RWPE1 (cell line): ENCODE data around the gene COL26A1.

Experiments used
- CTCF ChIA-PET: fragments of 350-600 bp; sonication (Branson Sonifier 250); formaldehyde crosslinking; extraction: SDS; loops from one replicate; lab custom pipeline; 2021; lab: Yijun Ruan, JAX
- POLR2A ChIA-PET: fragments of 400-600 bp; formaldehyde crosslinking; extraction: SDS; loops from one replicate; lab custom pipeline; 2020; ENCODE audit warnings: antibody characterized with exemption; ENCODE audit not compliant: low non-redundant PET; lab: Yijun Ruan, JAX
- DNase-seq: peaks from one replicate; pipeline ENCODE4 v3.0.0; 2012; ENCODE audit warnings: low spot score
- H3K27ac ChIP-seq: fragments of 450-650 bp; 2 replicates; pipeline ENCODE4 v1.5.1; 2017
- TF ChIP-seq, protein P1 (sequence below): fragments of 450-650 bp; conservative IDR thresholded peaks from 2 replicates; pipeline ENCODE4 v1.5.1; 2017; ENCODE audit warnings: low read depth, mild to moderate bottlenecking

Gene COL26A1

GRCh38 chr7:101588131-101588935 lies 225.7 kb downstream of the COL26A1 start:
- CTCF ChIA-PET, result no interaction called here

DNA sequence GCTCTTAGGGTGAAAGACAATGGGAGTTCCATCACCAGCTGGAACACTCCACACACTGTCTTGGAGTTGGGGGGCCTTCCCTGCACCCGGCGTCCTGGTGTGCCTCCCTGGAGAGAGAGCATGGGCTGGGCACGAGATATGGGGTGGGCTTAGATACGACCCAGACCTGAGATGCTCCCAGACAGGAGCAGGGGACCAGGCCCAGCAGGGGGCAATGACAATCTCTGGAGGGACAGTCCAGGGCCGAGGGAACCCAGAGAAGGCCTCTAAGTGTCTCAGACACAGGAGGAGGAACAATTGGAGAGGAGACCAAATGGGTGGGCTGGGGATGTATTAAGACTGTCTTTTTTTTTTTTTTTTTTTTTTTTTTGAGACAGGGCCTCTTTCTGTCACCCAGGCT lies 226.4 kb downstream of the COL26A1 start:
- ChIA-PET CTCF (interaction anchor here (1.5 kb wide), 1 partner anchor 14 kb away, joined by 6 read pairs; no protein-coding TSS in a partner anchor), POLR2A (no interaction called here)
- no peak for DNase-seq
- no peak overlapping the region for H3K27ac ChIP-seq
- TF ChIP-seq, protein P1, sequence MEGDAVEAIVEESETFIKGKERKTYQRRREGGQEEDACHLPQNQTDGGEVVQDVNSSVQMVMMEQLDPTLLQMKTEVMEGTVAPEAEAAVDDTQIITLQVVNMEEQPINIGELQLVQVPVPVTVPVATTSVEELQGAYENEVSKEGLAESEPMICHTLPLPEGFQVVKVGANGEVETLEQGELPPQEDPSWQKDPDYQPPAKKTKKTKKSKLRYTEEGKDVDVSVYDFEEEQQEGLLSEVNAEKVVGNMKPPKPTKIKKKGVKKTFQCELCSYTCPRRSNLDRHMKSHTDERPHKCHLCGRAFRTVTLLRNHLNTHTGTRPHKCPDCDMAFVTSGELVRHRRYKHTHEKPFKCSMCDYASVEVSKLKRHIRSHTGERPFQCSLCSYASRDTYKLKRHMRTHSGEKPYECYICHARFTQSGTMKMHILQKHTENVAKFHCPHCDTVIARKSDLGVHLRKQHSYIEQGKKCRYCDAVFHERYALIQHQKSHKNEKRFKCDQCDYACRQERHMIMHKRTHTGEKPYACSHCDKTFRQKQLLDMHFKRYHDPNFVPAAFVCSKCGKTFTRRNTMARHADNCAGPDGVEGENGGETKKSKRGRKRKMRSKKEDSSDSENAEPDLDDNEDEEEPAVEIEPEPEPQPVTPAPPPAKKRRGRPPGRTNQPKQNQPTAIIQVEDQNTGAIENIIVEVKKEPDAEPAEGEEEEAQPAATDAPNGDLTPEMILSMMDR, result no peak

More at GRCh38 chr7:101588131-101588935, 225.7 kb downstream of the COL26A1 start:
- no peak overlapping the region for H3K27ac ChIP-seq
- no peak for DNase-seq
- POLR2A ChIA-PET, result no interaction called here
- TF ChIP-seq, protein P1, result no peak

DNA sequence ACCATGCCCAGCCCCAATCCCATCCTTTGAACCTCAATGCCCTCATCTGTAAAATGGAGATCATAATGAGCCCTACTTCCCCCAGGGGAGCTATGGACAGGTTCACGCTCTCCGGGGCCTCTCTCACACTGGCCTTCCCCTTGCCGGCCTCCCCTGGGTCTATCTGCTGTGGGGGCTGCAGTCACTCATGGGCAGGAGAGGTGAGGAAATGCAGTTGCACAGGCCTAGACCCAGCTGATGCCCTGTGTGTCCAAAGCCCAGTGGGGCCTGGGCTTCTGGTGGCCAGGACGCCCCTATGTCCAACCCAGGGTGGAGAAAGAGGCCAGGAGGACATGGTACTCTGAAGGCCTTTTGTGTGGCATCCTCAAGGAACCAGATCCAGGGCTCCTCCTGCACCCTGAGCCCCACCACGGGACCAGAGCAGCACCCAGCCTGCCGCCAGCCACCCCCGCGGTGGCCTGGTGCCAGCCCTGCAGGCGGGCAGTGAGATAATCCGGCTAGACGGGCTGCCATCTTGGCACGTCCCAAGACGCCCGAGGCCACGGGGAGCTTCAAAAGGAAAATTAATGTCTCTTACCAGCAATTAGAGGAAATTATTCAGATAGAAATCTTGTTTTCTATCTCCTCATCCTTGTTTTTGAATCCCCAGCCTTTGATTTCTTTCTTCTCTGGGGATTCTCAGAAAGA lies 227.4 kb downstream of the COL26A1 start:
- DNase-seq, result no peak
- TF ChIP-seq, protein P1, result no peak
- H3K27ac ChIP-seq, result no peak overlapping the region
- ChIA-PET POLR2A (interaction anchor here (0.6 kb wide), 1 partner anchor 562 kb away, joined by 8 read pairs; no protein-coding TSS in a partner anchor), CTCF (interaction anchor here (0.7 to 1.5 kb wide), 2 partner anchors 13 to 17 kb away, joined by 4 to 6 read pairs; no protein-coding TSS in a partner anchor)

DNA sequence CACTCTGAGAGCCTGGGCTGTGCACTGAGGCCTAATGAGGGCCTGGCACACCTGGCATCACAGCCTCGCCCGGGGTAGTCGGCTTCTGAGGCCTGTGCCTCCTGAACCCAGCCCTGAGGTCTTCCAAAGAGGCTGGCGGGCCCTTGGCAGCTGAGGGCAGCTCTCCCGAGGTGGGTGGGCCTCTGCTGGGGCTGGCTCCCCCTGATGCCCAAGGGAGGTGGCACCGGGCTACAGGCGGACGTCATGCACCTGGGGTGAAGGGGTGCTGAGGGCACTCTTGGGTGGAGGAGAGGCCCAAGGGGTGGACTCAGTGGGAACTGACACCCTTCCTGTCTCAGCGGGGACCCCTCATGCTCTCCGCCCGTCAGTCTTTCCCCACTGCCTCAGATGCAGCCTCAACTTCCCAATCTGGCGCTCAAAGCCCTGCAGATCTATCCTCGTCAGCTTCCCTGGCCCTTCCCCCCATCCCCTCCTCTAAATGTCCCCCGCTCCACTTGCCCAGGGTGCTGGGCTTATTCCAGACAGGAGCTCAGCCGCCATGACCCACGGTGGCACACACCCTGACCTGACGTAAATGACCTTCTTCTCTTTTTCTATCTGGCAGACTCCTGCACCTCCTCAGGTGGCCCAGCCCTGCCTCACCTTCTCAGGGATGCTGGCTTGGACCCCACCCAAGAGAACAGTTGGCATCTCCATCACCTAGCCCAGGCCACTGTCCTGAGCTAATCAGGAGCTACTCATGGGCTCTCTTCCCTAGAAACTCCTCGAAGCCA lies 228.2 kb downstream of the COL26A1 start:
- ChIA-PET POLR2A (no interaction called here), CTCF (interaction anchor here (0.6 to 0.8 kb wide), 3 partner anchors 11 to 199 kb away, joined by 3 to 5 read pairs (median 4); no protein-coding TSS in a partner anchor)
- no peak overlapping the region for H3K27ac ChIP-seq
- TF ChIP-seq, protein P1, result no peak
- no peak for DNase-seq

GRCh38 chr7:101591504-101591903 lies 228.8 kb downstream of the COL26A1 start:
- H3K27ac ChIP-seq, result no peak overlapping the region
- TF ChIP-seq, protein P1, result no peak
- ChIA-PET CTCF (interaction anchor here (0.6 to 0.8 kb wide), 2 partner anchors 11 to 198 kb away, joined by 3 to 5 read pairs; no protein-coding TSS in a partner anchor), POLR2A (no interaction called here)
- DNase-seq, result no peak

- TF ChIP-seq, protein P1, result no peak
- ChIA-PET POLR2A (no interaction called here), CTCF (no interaction called here)
Observed at GRCh38 chr7:101593556-101593955, 230.9 kb downstream of the COL26A1 start.

More at GRCh38 chr7:101593556-101593955, 230.9 kb downstream of the COL26A1 start:
- H3K27ac ChIP-seq, result no peak overlapping the region
- DNase-seq, result no peak
